ENCODE results near the gene ZNF385A. TPM values are rescaled to one million over a fixed set of nuclear protein-coding genes. Genes with fewer than 3 reads are reported as not detected.

ZNF385A gene
- total and polyA plus RNA-seq, 3 experiments from 2014 or later, result 0.77 to 0.78 TPM; not detected in 1

DNA sequence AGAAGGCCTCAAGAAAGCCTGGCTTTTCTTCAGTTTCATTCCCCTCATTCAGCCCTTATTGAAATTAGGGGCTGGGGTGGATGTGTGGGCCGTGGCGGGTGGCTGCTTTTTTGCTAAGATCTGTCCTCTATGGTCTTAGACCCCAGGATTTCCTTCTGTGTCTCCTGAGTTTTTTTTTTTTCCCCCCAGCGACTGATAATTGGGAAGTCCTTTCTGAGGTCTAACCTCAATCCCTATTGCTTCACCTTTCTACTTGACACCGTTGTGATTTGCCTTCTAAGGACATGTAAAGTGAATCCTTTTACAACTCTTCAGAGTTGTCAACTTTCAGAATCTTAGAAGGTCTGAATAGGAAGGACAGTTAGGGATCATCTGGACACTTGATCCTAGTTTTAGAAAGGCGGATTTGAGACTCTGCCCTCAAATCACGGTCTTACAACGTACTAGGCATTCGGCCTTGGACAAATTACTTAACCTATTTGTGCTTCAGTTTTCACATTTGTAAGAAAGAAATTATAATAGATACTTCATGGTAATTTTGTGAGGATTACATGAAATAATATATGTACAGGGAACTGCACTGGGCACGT, 24.7 kb downstream of the ZNF385A start:
- no peak for DNase-seq
- Mint-ChIP-seq H3K36me3 (no peaks in the 10 kb centered on the region), H3K27ac (peak overlapping the region in 3 of 8 donors; percentile 9 to 75 (median 17)), H3K9me3 (no peaks in the 10 kb centered on the region), H3K4me1 (peaks cover 12 to 20% (median 17%) of the 10 kb centered on the region in 3 donors), H3K4me3 (peak overlapping the region in 2 of 7 donors; percentile 22 to 29), H3K27me3 (peaks cover 0 to 2% of the 10 kb centered on the region in 2 donors)
- Histone ChIP-seq H3K36me3 (ENCODE audit: insufficient read depth, low read length) (no peaks in the 10 kb centered on the region), H3K27ac (ENCODE audit: low read depth, low read length) (peak overlapping the region; percentile 44), H3K4me1 (ENCODE audit: insufficient read depth, low read length) (peaks cover 29% of the 10 kb centered on the region), H3K27me3 (ENCODE audit: insufficient read depth, low read length, poor library complexity, severe bottlenecking) (no peaks in the 10 kb centered on the region), H3K4me3 (ENCODE audit: low read length) (peak overlapping the region; percentile 80), H3K9me3 (ENCODE audit: low read length) (no peaks in the 10 kb centered on the region)
- ChIA-PET POLR2A (interaction anchor here (0.9 to 2.3 kb wide), 7 partner anchors 24 to 80 kb away, joined by 3 to 29 read pairs (median 5); partner anchors contain the start of genes CBX5, COPZ1 and HNRNPA1), CTCF (interaction anchor here (0.8 to 7.6 kb wide), 15 partner anchors 9 to 111 kb away, joined by 3 to 48 read pairs (median 4); partner anchors contain the start of gene COPZ1)

DNA sequence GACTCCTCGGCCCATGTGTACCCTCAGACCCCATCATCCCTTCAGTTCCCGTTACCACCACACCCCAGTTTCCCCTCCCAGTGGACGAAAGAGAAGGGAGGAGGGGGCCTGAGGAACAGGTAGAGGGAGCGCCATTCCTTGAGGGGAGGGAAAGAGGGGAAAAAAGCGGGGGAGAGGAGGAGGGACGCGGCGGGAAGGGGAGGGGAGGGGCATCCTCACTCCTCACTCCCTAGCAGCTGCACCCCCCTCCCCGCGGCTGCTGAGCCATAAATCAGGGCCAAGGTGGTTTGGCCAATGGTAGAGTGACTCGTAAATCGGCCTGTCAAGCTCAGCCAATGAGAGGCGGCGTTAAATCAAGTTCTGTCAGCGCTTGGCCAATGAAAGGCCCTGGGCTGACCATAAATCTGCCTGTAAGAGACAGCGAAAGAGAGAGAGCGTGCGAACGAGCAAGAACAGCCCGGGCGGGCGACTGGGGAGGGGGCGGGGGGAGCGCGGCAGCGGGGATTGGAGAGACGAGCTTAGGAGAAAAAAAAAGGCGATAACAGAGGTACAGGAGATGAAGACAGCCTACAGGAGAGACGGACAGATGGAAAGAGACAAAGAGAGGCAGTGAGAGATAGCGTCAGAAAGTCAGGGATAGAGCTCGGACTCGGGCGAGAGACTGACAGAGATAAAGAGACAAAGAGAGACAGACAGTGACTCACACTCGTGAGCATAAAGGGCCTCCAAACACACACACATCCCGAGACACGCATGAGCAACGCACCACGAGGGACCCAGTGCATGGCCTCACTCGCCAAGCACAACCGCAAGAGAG, 25.4 kb downstream of the ZNF385A start:
- H3K36me3 ChIP-seq (ENCODE audit: insufficient read depth, low read length), result no peaks in the 10 kb centered on the region
- ChIA-PET CTCF (interaction anchor here (0.7 to 7.6 kb wide), 17 partner anchors 9 to 371 kb away, joined by 3 to 48 read pairs (median 4); partner anchors contain the start of genes CBX5, COPZ1 and HNRNPA1), POLR2A (interaction anchor here (0.7 to 2.3 kb wide), 12 partner anchors 23 to 107 kb away, joined by 3 to 29 read pairs (median 3); partner anchors contain the start of genes CBX5, COPZ1 and HNRNPA1)
- no peaks in the 10 kb centered on the region for H3K9me3 ChIP-seq (ENCODE audit: low read length)
- peak overlapping the region; percentile 80 for H3K4me3 ChIP-seq (ENCODE audit: low read length)
- H3K4me3 Mint-ChIP-seq, result no peak overlapping the region
- no peak overlapping the region for H3K27ac Mint-ChIP-seq
- H3K27me3 ChIP-seq (ENCODE audit: insufficient read depth, low read length, poor library complexity, severe bottlenecking), result no peaks in the 10 kb centered on the region
- no peaks in the 10 kb centered on the region for H3K9me3 Mint-ChIP-seq
- H3K4me1 Mint-ChIP-seq, result peaks cover 8 to 13% (median 10%) of the 10 kb centered on the region in 3 donors
- H3K27ac ChIP-seq (ENCODE audit: low read depth, low read length), result peak overlapping the region; percentile 71
- H3K4me1 ChIP-seq (ENCODE audit: insufficient read depth, low read length), result peaks cover 22% of the 10 kb centered on the region
- no peaks in the 10 kb centered on the region for H3K36me3 Mint-ChIP-seq
- peak; percentile 89 to 97 (median 94) for DNase-seq
- H3K27me3 Mint-ChIP-seq, result peaks cover 0 to 2% of the 10 kb centered on the region in 2 donors

DNA sequence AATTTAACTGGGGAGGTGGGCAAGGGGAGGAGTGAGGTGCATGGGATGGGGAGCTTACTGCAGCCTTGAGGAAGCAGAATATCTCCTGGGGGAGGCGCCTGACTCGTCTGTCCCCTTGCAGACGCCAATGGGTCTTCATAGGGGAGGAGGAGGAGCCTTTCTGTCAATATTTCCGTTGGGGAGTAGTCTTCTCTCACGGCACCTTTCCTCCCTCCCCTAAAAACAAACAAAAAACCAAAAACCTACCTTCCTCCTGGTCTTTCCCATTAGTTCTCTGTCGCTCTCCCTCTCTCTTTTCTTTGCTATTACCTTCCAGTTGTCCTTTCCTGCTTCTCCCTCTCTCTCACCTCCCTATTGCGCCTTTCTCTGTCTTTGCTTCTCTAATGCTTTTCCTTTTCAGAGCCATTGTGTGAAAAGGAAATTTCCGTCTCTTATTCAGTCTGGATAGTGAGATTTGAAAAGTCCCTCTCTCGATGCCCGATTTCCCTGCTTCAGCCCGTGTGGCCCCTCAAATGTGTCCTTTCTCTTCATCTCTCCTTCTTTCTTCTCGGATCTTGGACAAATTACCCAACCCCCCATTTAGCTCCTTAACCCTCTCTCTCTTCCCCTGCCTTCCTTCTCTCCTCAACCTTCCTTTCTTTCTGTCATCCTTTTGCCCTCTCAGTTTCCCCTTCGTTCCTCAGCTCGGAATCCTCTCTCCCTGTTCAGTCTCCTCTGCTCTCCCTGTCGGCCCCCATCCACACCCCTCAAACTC, 26.2 kb downstream of the ZNF385A start:
- Mint-ChIP-seq H3K4me1 (peaks cover 4 to 6% (median 6%) of the 10 kb centered on the region in 3 donors), H3K4me3 (no peak overlapping the region), H3K27ac (no peak overlapping the region), H3K9me3 (no peaks in the 10 kb centered on the region), H3K36me3 (no peaks in the 10 kb centered on the region), H3K27me3 (peaks cover 0 to 2% of the 10 kb centered on the region in 2 donors)
- POLR2A ChIA-PET, result interaction anchor here (0.7 to 2.3 kb wide), 9 partner anchors 32 to 107 kb away, joined by 3 to 29 read pairs (median 3); partner anchors contain the start of genes CBX5, COPZ1 and HNRNPA1
- CTCF ChIA-PET, result interaction anchor here (0.7 to 7.6 kb wide), 17 partner anchors 10 to 370 kb away, joined by 3 to 48 read pairs (median 4); partner anchors contain the start of genes CBX5, COPZ1 and HNRNPA1
- Histone ChIP-seq H3K27me3 (ENCODE audit: insufficient read depth, low read length, poor library complexity, severe bottlenecking) (no peaks in the 10 kb centered on the region), H3K9me3 (ENCODE audit: low read length) (no peaks in the 10 kb centered on the region), H3K4me3 (ENCODE audit: low read length) (peak overlapping the region; percentile 80), H3K4me1 (ENCODE audit: insufficient read depth, low read length) (peaks cover 15% of the 10 kb centered on the region), H3K36me3 (ENCODE audit: insufficient read depth, low read length) (no peaks in the 10 kb centered on the region), H3K27ac (ENCODE audit: low read depth, low read length) (peak overlapping the region; percentile 71)
- peak; percentile 24 to 63 (median 40) for DNase-seq

DNA sequence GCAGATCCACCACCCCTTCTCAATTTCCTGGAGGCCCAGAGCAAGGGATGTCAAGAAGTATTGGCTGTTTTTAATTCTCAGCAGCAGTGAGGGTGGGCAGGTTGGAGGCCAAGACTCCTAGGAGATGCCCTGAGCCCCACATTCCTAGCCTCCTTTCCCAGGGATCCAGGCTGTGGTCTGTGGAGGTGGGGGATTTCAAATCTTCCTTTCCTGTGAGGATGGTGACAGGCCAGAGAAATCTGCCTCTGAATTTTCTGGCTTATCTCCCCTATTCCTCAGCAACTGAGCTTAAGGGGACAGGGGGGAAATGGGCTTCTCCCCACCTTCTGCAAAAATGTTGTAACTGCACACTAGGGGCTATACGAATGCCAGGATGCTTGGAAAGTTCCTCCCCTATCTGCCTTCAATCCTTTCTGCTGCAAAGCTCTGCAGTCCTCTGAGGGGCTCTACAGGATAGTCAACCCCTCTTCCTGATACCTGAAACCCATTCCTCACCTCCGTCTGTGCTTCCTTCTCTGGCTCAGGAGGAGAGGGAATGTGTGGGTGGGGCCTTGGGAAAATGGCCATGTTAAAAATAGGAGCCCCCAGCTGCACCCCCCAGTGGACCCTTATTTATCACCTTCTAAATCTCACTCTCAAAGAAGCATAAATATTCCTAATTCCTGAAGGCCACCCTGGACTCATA, 26.9 kb downstream of the ZNF385A start:
- no peaks in the 10 kb centered on the region for H3K36me3 Mint-ChIP-seq
- no peaks in the 10 kb centered on the region for H3K9me3 ChIP-seq (ENCODE audit: low read length)
- H3K4me3 Mint-ChIP-seq, result peak overlapping the region in 3 of 7 donors; percentile 6 to 66 (median 48)
- CTCF ChIA-PET, result interaction anchor here (1.2 to 7.6 kb wide), 4 partner anchors 22 to 46 kb away, joined by 3 to 48 read pairs (median 14); partner anchors contain the start of gene COPZ1
- H3K27ac ChIP-seq (ENCODE audit: low read depth, low read length), result peak overlapping the region; percentile 14
- peaks cover 4 to 6% (median 4%) of the 10 kb centered on the region in 3 donors for H3K4me1 Mint-ChIP-seq
- no peak for DNase-seq
- H3K36me3 ChIP-seq (ENCODE audit: insufficient read depth, low read length), result peaks cover 2% of the 10 kb centered on the region
- H3K27ac Mint-ChIP-seq, result peak overlapping the region in 3 of 8 donors; percentile 2 to 86 (median 77)
- H3K9me3 Mint-ChIP-seq, result no peaks in the 10 kb centered on the region
- peaks cover 19% of the 10 kb centered on the region for H3K4me1 ChIP-seq (ENCODE audit: insufficient read depth, low read length)
- peak overlapping the region; percentile 80 for H3K4me3 ChIP-seq (ENCODE audit: low read length)
- H3K27me3 Mint-ChIP-seq, result peaks cover 0 to 2% of the 10 kb centered on the region in 2 donors
- no peaks in the 10 kb centered on the region for H3K27me3 ChIP-seq (ENCODE audit: insufficient read depth, low read length, poor library complexity, severe bottlenecking)
- POLR2A ChIA-PET, result interaction anchor here (2.3 kb wide), 1 partner anchor 77 kb away, joined by 29 read pairs; the partner anchor contains the start of genes CBX5 and HNRNPA1

DNA sequence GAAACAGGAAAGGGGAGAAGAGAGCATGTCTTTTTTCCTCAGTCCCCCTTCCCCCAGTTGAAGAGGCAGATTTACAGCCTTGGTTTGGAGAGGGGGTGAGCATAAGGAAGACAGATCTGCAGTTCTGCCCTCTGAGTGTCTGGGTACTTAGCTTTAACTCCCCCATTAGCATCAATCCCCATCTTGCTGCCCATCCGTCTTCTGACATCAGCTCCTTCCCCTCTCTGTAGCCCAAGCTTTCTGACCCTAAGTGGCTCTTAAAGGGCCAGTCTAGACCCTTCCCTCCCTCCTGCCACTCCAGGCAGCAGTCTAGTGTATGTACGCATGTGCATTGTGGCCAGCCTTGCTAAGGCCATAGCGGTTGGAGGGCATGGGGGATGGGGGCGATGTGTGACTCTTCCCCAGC, 27.6 kb downstream of the ZNF385A start:
- H3K27ac Mint-ChIP-seq, result peak overlapping the region in 4 of 8 donors; percentile 2 to 86 (median 42)
- Histone ChIP-seq H3K27me3 (ENCODE audit: insufficient read depth, low read length, poor library complexity, severe bottlenecking) (no peaks in the 10 kb centered on the region), H3K9me3 (ENCODE audit: low read length) (no peaks in the 10 kb centered on the region), H3K4me1 (ENCODE audit: insufficient read depth, low read length) (peaks cover 24% of the 10 kb centered on the region), H3K4me3 (ENCODE audit: low read length) (no peak overlapping the region), H3K36me3 (ENCODE audit: insufficient read depth, low read length) (peaks cover 4% of the 10 kb centered on the region), H3K27ac (ENCODE audit: low read depth, low read length) (peak overlapping the region; percentile 14)
- ChIA-PET CTCF (interaction anchor here (1.2 to 7.6 kb wide), 3 partner anchors 21 to 47 kb away, joined by 3 to 48 read pairs (median 14); no protein-coding TSS in a partner anchor), POLR2A (no interaction called here)
- peaks cover 0 to 2% of the 10 kb centered on the region in 2 donors for H3K27me3 Mint-ChIP-seq
- H3K9me3 Mint-ChIP-seq, result no peaks in the 10 kb centered on the region
- DNase-seq, result no peak
- peaks cover 9 to 11% (median 11%) of the 10 kb centered on the region in 3 donors for H3K4me1 Mint-ChIP-seq
- H3K36me3 Mint-ChIP-seq, result peaks cover 0 to 6% (median 0%) of the 10 kb centered on the region in 3 donors
- H3K4me3 Mint-ChIP-seq, result peak overlapping the region in 1 of 7 donors; percentile 59

DNA sequence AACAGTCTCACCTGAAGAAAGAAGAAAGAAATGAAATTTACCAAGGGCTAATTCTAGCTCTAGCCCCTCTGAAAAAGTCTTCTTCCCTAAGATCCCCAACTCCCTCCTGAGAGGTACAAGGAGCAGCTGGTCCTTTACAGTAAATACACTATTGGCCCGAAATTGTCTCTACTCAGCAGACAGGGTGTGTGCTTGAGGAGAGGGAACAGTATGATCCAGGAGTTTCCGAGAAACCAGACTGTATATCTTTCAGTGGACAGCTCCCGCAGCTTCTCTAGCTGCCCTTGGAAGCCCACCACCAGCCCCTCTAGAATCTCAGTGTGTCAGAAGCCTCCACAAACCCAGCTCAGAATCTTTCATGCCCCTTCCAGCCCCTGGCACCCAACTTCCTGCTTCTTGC, 28.3 kb downstream of the ZNF385A start:
- no peak for DNase-seq
- H3K4me1 ChIP-seq (ENCODE audit: insufficient read depth, low read length), result peaks cover 29% of the 10 kb centered on the region
- H3K9me3 ChIP-seq (ENCODE audit: low read length), result no peaks in the 10 kb centered on the region
- no peaks in the 10 kb centered on the region for H3K27me3 ChIP-seq (ENCODE audit: insufficient read depth, low read length, poor library complexity, severe bottlenecking)
- Mint-ChIP-seq H3K4me1 (peaks cover 13 to 16% (median 16%) of the 10 kb centered on the region in 3 donors), H3K36me3 (peaks cover 0 to 13% (median 6%) of the 10 kb centered on the region in 3 donors), H3K4me3 (peak overlapping the region in 2 of 7 donors; percentile 58 to 59), H3K27ac (peak overlapping the region in 3 of 8 donors; percentile 47 to 64 (median 61)), H3K9me3 (no peaks in the 10 kb centered on the region), H3K27me3 (peaks cover 0 to 2% of the 10 kb centered on the region in 2 donors)
- peaks cover 4% of the 10 kb centered on the region for H3K36me3 ChIP-seq (ENCODE audit: insufficient read depth, low read length)
- CTCF ChIA-PET, result interaction anchor here (0.8 to 7.6 kb wide), 2 partner anchors 21 to 142 kb away, joined by 3 to 48 read pairs; no protein-coding TSS in a partner anchor
- H3K27ac ChIP-seq (ENCODE audit: low read depth, low read length), result peak overlapping the region; percentile 2
- H3K4me3 ChIP-seq (ENCODE audit: low read length), result no peak overlapping the region
- POLR2A ChIA-PET, result no interaction called here

Data from CD8-positive, alpha-beta memory T cell (primary cell).